ENCODE results near the gene ZFAND3.

- TF ChIP-seq FOXJ3 (CRISPR knock-in tag; IDR thresholded peaks at IDR 0.05) (no peak), USF2 (IDR thresholded peaks at IDR 0.05; ENCODE audit: borderline replicate concordance, low read depth, low read length) (no peak), ZBTB33 (IDR thresholded peaks at IDR 0.05; ENCODE audit: borderline replicate concordance, low read depth) (no peak), CTCF (IDR thresholded peaks at IDR 0.05) (no peak), EP300 (IDR thresholded peaks at IDR 0.05; ENCODE audit: borderline replicate concordance in 1 of 2, low read depth in 1 of 2, low read length in 1 of 2) (no peak), POLR2AphosphoS5 (IDR thresholded peaks at IDR 0.05; ENCODE audit: low read depth, low read length) (no peak), CHD2 (IDR thresholded peaks at IDR 0.05; ENCODE audit: low read length, partially characterized antibody) (no peak), RFX5 (IDR thresholded peaks at IDR 0.05; ENCODE audit: low read length) (no peak)
Measured at GRCh38 chr6:37960139-37960935, 140.8 kb downstream of the ZFAND3 start.

Measured in SK-N-SH (cell line).